Parathyroid adenoma (tissue), 2 donors: ENCODE data around the gene PLRG1.
A peak's percentile ranks its signal among the peaks of the same experiment; 100 is the strongest.

Experiments
- H2AFZ ChIP-seq: fragments of 300-600 bp; sonication (generic); one replicate; pipeline ENCODE4 v1.7.0; 2017; ENCODE audit warnings: antibody characterized with exemption, mild to moderate bottlenecking
- H3K27ac ChIP-seq: fragments of 300-600 bp; sonication (generic); one replicate; pipeline ENCODE4 v1.7.0; 2017
- H3K27me3 ChIP-seq: fragments of 300-600 bp; sonication (generic); one replicate; pipeline ENCODE4 v1.7.0; 2017; ENCODE audit warnings: low read length; ENCODE audit not compliant: control insufficient read depth, insufficient read depth
- H3K36me3 ChIP-seq: fragments of 300-600 bp; sonication (generic); one replicate; pipeline ENCODE4 v1.7.0; 2017; ENCODE audit warnings: low read length; ENCODE audit not compliant: control insufficient read depth, insufficient read depth
- H3K4me1 ChIP-seq: fragments of 300-600 bp; sonication (generic); one replicate; pipeline ENCODE4 v1.7.0; 2017; ENCODE audit warnings: control low read depth
- H3K4me2 ChIP-seq: fragments of 300-600 bp; sonication (generic); one replicate; pipeline ENCODE4 v1.7.0; 2017; ENCODE audit warnings: low read length
- H3K4me3 ChIP-seq: fragments of 300-600 bp; sonication (generic); one replicate; pipeline ENCODE4 v1.7.0; 2017; ENCODE audit warnings: low read depth, low read length
- H3K79me2 ChIP-seq: fragments of 300-600 bp; sonication (generic); one replicate; pipeline ENCODE4 v1.7.0; 2017; ENCODE audit warnings: control low read depth
- H3K9ac ChIP-seq: fragments of 300-600 bp; sonication (generic); one replicate; pipeline ENCODE4 v1.7.0; 2017; ENCODE audit warnings: mild to moderate bottlenecking
- H3K9me3 ChIP-seq: fragments of 300-600 bp; sonication (generic); one replicate; pipeline ENCODE4 v1.7.0; 2017; ENCODE audit warnings: low read length; ENCODE audit not compliant: control insufficient read depth
- TF ChIP-seq, protein P1 (sequence below): fragments of 300-600 bp; sonication (generic); IDR thresholded peaks from one replicate; pipeline ENCODE4 v1.7.0; 2017; ENCODE audit warnings: antibody characterized with exemption, mild to moderate bottlenecking
- donor health status: primary hyperparathyroidism.

The PLRG1 gene

DNA sequence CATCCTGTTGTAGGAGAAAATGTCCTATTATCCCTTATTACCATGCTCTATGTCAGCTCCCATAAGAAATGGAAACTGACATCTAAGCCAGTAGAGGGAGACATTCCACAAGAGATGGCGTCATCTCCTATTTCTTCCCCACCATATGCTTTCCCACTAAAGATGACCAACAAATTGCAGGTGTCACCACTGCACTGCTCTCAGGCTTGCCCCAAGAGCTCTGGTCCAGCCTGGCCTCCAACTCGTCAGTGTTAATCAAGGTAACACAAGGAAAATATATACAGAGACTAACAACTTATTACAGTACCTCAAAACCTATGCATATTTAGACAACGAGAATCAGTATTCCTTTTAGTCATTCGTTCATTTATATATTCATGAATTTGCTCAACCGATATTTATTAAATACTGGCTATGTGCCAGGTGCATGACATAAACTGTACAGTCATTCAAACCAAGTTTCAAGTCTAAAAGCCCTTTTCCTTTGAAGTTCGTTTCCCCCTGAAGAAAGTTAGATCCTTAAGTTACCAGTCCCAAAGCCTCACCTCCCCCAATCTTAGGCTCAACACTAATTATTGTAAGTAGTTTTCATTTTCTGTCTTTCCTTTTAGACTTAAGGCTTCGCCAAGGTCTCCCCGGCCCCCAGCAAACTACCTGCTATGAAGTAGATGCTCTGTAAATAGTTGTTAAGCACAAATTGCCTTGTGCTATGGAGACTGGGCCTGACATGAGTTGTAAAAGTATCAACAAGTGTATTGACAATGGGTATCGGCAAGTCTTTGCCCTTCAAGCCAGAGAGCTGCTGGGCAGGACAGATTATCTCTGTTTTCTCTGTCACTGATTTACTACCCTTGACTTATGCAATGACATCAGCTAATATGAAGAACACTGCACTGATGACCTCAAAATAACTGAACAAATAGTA, 9.6 kb upstream of the PLRG1 start:
- Histone ChIP-seq H3K27ac (no peak overlapping the region), H3K27me3 (no peaks in the 10 kb centered on the region)

DNA sequence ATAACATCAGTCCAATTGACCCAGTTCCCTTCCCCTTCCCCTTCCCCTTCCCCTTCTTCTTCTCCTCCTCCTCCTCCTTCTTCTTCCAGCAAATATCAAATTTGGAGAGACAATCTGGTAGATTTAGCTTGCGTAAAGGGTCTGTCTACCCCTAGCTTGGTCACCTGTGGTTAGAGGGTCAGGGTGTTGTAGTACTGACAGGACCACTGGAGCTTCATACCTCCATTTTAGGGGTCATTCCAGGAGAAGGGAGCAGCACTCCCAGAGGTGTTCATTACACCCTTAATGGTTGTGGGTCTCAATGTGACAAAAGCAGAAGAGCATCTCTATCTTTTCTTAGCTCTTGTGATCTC, 8.9 kb upstream of the PLRG1 start:
- Histone ChIP-seq H3K9ac (no peak overlapping the region), H3K27ac (no peak overlapping the region), H3K4me3 (no peak overlapping the region), H3K36me3 (no peaks in the 10 kb centered on the region), H3K4me2 (no peak overlapping the region), H3K27me3 (no peaks in the 10 kb centered on the region), H3K79me2 (no peaks in the 10 kb centered on the region), H3K4me1 (no peaks in the 10 kb centered on the region), H2AFZ (no peak overlapping the region), H3K9me3 (no peaks in the 10 kb centered on the region)
- TF ChIP-seq, protein P1, sequence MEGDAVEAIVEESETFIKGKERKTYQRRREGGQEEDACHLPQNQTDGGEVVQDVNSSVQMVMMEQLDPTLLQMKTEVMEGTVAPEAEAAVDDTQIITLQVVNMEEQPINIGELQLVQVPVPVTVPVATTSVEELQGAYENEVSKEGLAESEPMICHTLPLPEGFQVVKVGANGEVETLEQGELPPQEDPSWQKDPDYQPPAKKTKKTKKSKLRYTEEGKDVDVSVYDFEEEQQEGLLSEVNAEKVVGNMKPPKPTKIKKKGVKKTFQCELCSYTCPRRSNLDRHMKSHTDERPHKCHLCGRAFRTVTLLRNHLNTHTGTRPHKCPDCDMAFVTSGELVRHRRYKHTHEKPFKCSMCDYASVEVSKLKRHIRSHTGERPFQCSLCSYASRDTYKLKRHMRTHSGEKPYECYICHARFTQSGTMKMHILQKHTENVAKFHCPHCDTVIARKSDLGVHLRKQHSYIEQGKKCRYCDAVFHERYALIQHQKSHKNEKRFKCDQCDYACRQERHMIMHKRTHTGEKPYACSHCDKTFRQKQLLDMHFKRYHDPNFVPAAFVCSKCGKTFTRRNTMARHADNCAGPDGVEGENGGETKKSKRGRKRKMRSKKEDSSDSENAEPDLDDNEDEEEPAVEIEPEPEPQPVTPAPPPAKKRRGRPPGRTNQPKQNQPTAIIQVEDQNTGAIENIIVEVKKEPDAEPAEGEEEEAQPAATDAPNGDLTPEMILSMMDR: no peak

More for the DNA sequence above, 9.6 kb upstream of the PLRG1 start:
- no peaks in the 10 kb centered on the region for H3K79me2 ChIP-seq
- H3K4me3 ChIP-seq: no peak overlapping the region
- no peak overlapping the region for H3K4me2 ChIP-seq
- H3K36me3 ChIP-seq: no peaks in the 10 kb centered on the region
- TF ChIP-seq, protein P1: no peak
- no peak overlapping the region for H3K9ac ChIP-seq
- no peaks in the 10 kb centered on the region for H3K9me3 ChIP-seq
- H3K4me1 ChIP-seq: no peaks in the 10 kb centered on the region
- H2AFZ ChIP-seq: no peak overlapping the region

DNA sequence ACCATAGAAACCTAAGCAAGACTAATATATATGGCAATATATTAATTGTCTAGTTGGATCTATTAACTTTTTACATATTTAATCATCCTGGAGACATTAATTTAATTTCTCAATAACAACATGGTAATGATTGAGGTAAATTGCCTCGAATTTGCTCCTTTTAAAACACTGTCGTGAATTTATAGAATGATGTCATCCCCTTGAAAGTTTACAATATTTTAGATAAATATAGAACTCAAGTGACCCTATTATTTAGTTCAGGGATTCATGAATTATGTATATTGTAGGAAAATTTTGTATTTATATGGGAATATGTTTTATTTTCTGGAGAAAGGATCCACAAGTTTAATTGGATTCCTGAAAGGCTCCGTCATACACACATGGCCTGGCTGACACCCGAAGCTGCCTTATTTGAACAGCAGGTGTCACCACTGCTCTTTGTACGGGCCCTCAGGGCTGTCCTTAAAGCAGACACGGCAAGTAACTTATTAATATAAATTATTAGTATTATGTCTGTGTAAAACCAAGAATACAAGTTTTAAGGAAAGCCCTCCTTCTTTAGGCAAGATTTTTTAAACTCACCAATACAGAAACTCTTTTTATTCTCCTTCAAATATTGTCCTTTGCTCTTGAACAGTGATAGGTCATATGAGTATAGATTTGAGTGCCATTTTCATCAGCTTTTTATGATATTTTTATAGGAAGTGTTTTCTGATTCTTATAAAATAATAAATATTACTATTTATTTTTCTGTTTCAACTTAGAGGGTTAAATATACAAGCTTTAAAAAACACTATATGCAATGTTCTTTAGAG, 1.9 kb upstream of the PLRG1 start:
- Histone ChIP-seq H3K9ac (no peak overlapping the region), H3K27ac (no peak overlapping the region), H3K36me3 (no peaks in the 10 kb centered on the region), H3K27me3 (no peaks in the 10 kb centered on the region), H2AFZ (peak overlapping the region; percentile 49), H3K9me3 (no peaks in the 10 kb centered on the region), H3K4me2 (no peak overlapping the region), H3K4me1 (peaks cover 4% of the 10 kb centered on the region), H3K79me2 (peaks cover 4% of the 10 kb centered on the region), H3K4me3 (no peak overlapping the region)
- TF ChIP-seq, protein P1: peak; percentile 65

DNA sequence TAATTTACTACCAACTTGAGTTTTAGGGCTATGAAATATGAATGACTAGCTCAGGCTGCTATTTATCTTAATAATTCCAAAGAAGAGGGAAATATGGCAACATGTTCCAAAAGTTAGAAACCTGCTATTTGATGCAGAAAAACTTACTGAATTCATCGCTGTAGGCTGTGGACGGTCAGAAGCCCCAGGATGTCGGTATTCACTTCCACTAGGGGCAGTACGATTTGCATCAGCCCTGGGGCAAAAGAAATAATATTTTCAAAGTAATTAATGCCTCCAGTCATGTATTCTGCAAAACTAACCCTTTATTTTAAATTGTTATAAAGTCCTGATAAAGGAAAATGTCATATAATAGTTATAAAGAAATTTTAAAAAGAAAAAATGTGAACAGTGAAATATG, 4.5 kb downstream of the PLRG1 start:
- Histone ChIP-seq H3K79me2 (peaks cover 4% of the 10 kb centered on the region), H3K27me3 (no peaks in the 10 kb centered on the region), H3K36me3 (no peaks in the 10 kb centered on the region), H3K9ac (no peak overlapping the region), H3K4me2 (no peak overlapping the region), H3K4me3 (no peak overlapping the region), H3K4me1 (peaks cover 4% of the 10 kb centered on the region), H2AFZ (no peak overlapping the region), H3K27ac (no peak overlapping the region), H3K9me3 (no peaks in the 10 kb centered on the region)
- TF ChIP-seq, protein P1: no peak
